Pancreas (tissue), 10 donors: Measurements from ENCODE around the gene OSBPL10. TPM values are rescaled to one million over a fixed set of nuclear protein-coding genes. Genes with fewer than 3 reads are reported as not detected.
"Not testable (repeated sequence)": the region's sequence is repeated elsewhere in the genome, so short reads cannot be mapped to it uniquely, and the experiment has no call there.

Source experiments
- ATAC-seq, 4 donors: fragments of 200-7000 bp; cut with Tn5 transposase; one replicate each; pipeline versions ENCODE4 v1.8.0 to v1.9.1; 2020; ENCODE audit warnings: mild to moderate bottlenecking in 4 of 4, moderate library complexity in 4 of 4
- DNase-seq, 6 donors: peaks; one replicate each; pipeline ENCODE4 v3.0.0-alpha.2; 2020
- FAIRE-seq: peaks from 2 replicates; lab custom pipeline; 2012; peaks lifted over from hg19 to GRCh38; lab: Jason Lieb, UNC
- H3K27ac ChIP-seq, 4 donors: fragments of 200-600 bp; sonication (generic); 1 replicate in 3 of 4; 2 replicates in 1 of 4; pipeline versions ENCODE4 v1.5.0 to v1.8.0; 2020
- H3K27me3 ChIP-seq, 4 donors: fragments of 200-600 bp; one replicate each; pipeline ENCODE4 v1.8.0; 2021
- H3K36me3 ChIP-seq, 3 donors: fragments of 200-600 bp; sonication (generic) in 1 of 3; one replicate each; pipeline versions ENCODE4 v1.5.0 to v1.8.0; 2020 to 2021
- H3K4me1 ChIP-seq, 3 donors: fragments of 200-600 bp; one replicate each; pipeline ENCODE4 v1.8.0; 2021
- H3K4me3 ChIP-seq, 4 donors: fragments of 200-600 bp; sonication (generic) in 2 of 4; one replicate each; pipeline versions ENCODE4 v1.5.0 to v1.8.0; 2020 to 2021
- H3K9me3 ChIP-seq, 4 donors: fragments of 200-600 bp; one replicate each; pipeline ENCODE4 v1.8.0; 2021
- CTCF ChIP-seq, 4 donors: fragments of 200-600 bp; sonication (generic) in 3 of 4; IDR thresholded peaks; one replicate each; pipeline versions ENCODE4 v1.5.0 to v1.8.0; 2021; ENCODE audit warnings: antibody characterized with exemption in 4 of 4
- WGBS, 2 donors: extraction: QIAGEN DNeasy Blood & Tissue Kit; methylation state at CpG; one replicate each; pipeline ENCODE4 v1.1.7; 2013; 5-methylcytosine and 5-hydroxymethylcytosine counted together
- intact Hi-C, 3 donors: fragments of 100-400 bp; cut with DNase I; formaldehyde crosslinking; loops; one replicate each; pipeline versions ENCODE4 v1.11.1 to v1.14.2; 2022
- polyA plus RNA-seq, 2 donors: library from polyadenylated mRNA; stranded (reverse); fragments of 200-250 nt; gene quantifications; one replicate each; pipeline ENCODE4 v1.2.3, GENCODE V29; 2013
- total RNA-seq, 6 donors: library from RNA; stranded (reverse); fragmentation: NEBNext Ultra II Directional in 4 of 6; extraction: Animal tissue kit (Norgen Biotek cat#: 25700) in 4 of 6; gene quantifications; one replicate each; pipeline versions ENCODE4 v1.2.1 to v1.2.4, GENCODE V29; 2021 to 2023
- donor health status: healthy with polysubstance abuse.
- donor health status: DM: no; HTN: no; CAD: no; lungs with moderate emphysema.
- donor health status: DM: no; HTN: no; CAD: no.
- donor health status: control.
- donor health status: control.
- donor health status: Bipolar disorder and iron deficiency.
- donor health status: DM: yes; HTN: yes; CAD: no.
- donor health status: DM: no; HTN: no; CAD: no.
- donor health status: DM: no; HTN: no; CAD: no.
- donor health status: DM: yes; HTN: yes; CAD: no.

Gene OSBPL10
- total and polyA plus RNA-seq, 8 donors, result 0.57 to 4.0 (median 2.2) TPM

GRCh38 chr3:31999907-32000439 is 18.9 kb upstream of the OSBPL10 start:
- no peaks in the 10 kb centered on the region for H3K4me1 ChIP-seq
- no peaks in the 10 kb centered on the region for H3K36me3 ChIP-seq
- intact Hi-C loops, result no loop called here
- no peaks in the 10 kb centered on the region for H3K9me3 ChIP-seq
- WGBS, 2 donors, result 81 to 86% methylated on average over 7 of the region's 7 CpGs
- ATAC-seq (no peak), DNase-seq (no peak), FAIRE-seq (no peak)
- no peak overlapping the region for H3K27ac ChIP-seq
- TF ChIP-seq CTCF (IDR thresholded peaks at IDR 0.05), result no peak
- peaks cover 0 to 3% (median 0%) of the 10 kb centered on the region in 4 donors for H3K27me3 ChIP-seq
- H3K4me3 ChIP-seq, result no peak overlapping the region

GRCh38 chr3:31997500-31997899 is 16.4 kb upstream of the OSBPL10 start:
- no peak for FAIRE-seq
- ATAC-seq, result no peak
- intact Hi-C loops, result no loop called here
- H3K27me3 ChIP-seq, result peaks cover 0 to 3% (median 0%) of the 10 kb centered on the region in 4 donors
- no peaks in the 10 kb centered on the region for H3K9me3 ChIP-seq
- H3K27ac ChIP-seq, result no peak overlapping the region
- no peaks in the 10 kb centered on the region for H3K36me3 ChIP-seq
- DNase-seq, result no peak
- no peak for TF ChIP-seq CTCF (IDR thresholded peaks at IDR 0.05)
- H3K4me1 ChIP-seq, result no peaks in the 10 kb centered on the region
- 70 to 75% methylated on average over 6 of the region's 6 CpGs for WGBS, 2 donors
- no peak overlapping the region for H3K4me3 ChIP-seq

- H3K9me3 ChIP-seq, result no peaks in the 10 kb centered on the region
- intact Hi-C loops, result no loop called here
- peaks cover 0 to 3% (median 0%) of the 10 kb centered on the region in 4 donors for H3K27me3 ChIP-seq
- FAIRE-seq (no peak), DNase-seq (no peak), ATAC-seq (no peak)
- no peak overlapping the region for H3K4me3 ChIP-seq
- 42 to 45% methylated on average over 1 of the region's 1 CpG for WGBS, 2 donors
- no peaks in the 10 kb centered on the region for H3K4me1 ChIP-seq
- TF ChIP-seq CTCF (IDR thresholded peaks at IDR 0.05), result no peak
- no peak overlapping the region for H3K27ac ChIP-seq
- H3K36me3 ChIP-seq, result no peaks in the 10 kb centered on the region
Measured at GRCh38 chr3:31996195-31996594, 15.1 kb upstream of the OSBPL10 start.

GRCh38 chr3:31995026-31995425 is 14.0 kb upstream of the OSBPL10 start:
- H3K27me3 ChIP-seq, ATAC-seq, H3K9me3 ChIP-seq, FAIRE-seq, DNase-seq, H3K4me3 ChIP-seq, intact Hi-C loops, H3K36me3 ChIP-seq, H3K4me1 ChIP-seq, H3K27ac ChIP-seq: not testable (repeated sequence)
- WGBS, 2 donors, result 87 to 90% methylated on average over 5 of the region's 5 CpGs

- no peaks in the 10 kb centered on the region for H3K36me3 ChIP-seq
- H3K27ac ChIP-seq, result no peak overlapping the region
- no peaks in the 10 kb centered on the region for H3K4me1 ChIP-seq
- ATAC-seq, result no peak
- no peaks in the 10 kb centered on the region for H3K9me3 ChIP-seq
- no peak for DNase-seq
- FAIRE-seq, result no peak
- peaks cover 0 to 3% (median 0%) of the 10 kb centered on the region in 4 donors for H3K27me3 ChIP-seq
- no peak for TF ChIP-seq CTCF (IDR thresholded peaks at IDR 0.05)
- intact Hi-C loops, result no loop called here
- 92 to 98% methylated on average over 1 of the region's 1 CpG for WGBS, 2 donors
- H3K4me3 ChIP-seq, result no peak overlapping the region
Measured at GRCh38 chr3:31993843-31994242, 12.8 kb upstream of the OSBPL10 start.

- FAIRE-seq, ATAC-seq, H3K4me1 ChIP-seq, H3K9me3 ChIP-seq, H3K36me3 ChIP-seq, H3K27me3 ChIP-seq, H3K4me3 ChIP-seq, DNase-seq, intact Hi-C loops, H3K27ac ChIP-seq: not testable (repeated sequence)
- 78 to 82% methylated on average over 6 of the region's 6 CpGs for WGBS, 2 donors
Measured at GRCh38 chr3:31992995-31993394, 11.9 kb upstream of the OSBPL10 start.
